ENCODE measurements around the gene CDH4. TPM values are rescaled to one million over a fixed set of nuclear protein-coding genes. Genes with fewer than 3 reads are reported as not detected.

CDH4 gene
- total RNA-seq, 1 donor from 2014 or later, result 22.3 TPM

GRCh38 chr20:61633004-61633403 is 380.9 kb downstream of the CDH4 start:
- DNase-seq, result no peak

- no peak for DNase-seq
These were observed 382.5 kb downstream of the CDH4 start for GRCh38 chr20:61634376-61635145.

GRCh38 chr20:61635721-61636455 is 383.8 kb downstream of the CDH4 start:
- no peak for DNase-seq

GRCh38 chr20:61636531-61637116 is 384.6 kb downstream of the CDH4 start:
- DNase-seq, result no peak

GRCh38 chr20:61638802-61639585 is 386.9 kb downstream of the CDH4 start:
- DNase-seq, result no peak

GRCh38 chr20:61640131-61640870 is 388.2 kb downstream of the CDH4 start:
- DNase-seq, result no peak

- no peak for DNase-seq
These were observed 388.8 kb downstream of the CDH4 start for GRCh38 chr20:61640871-61641245.

GRCh38 chr20:61643656-61644377 is 391.8 kb downstream of the CDH4 start:
- no peak for DNase-seq

- no peak for DNase-seq
These were observed 392.5 kb downstream of the CDH4 start for GRCh38 chr20:61644378-61645076.

- DNase-seq, result no peak
These were observed 393.7 kb downstream of the CDH4 start for GRCh38 chr20:61645732-61646131.

- DNase-seq, result no peak
These were observed 394.4 kb downstream of the CDH4 start for GRCh38 chr20:61646453-61646852.

GRCh38 chr20:61646986-61647385 is 394.9 kb downstream of the CDH4 start:
- DNase-seq, result no peak

GRCh38 chr20:61647702-61648101 is 395.6 kb downstream of the CDH4 start:
- no peak for DNase-seq

- no peak for DNase-seq
These were observed 397.2 kb downstream of the CDH4 start for GRCh38 chr20:61649105-61649859.

- DNase-seq, result no peak
These were observed 397.8 kb downstream of the CDH4 start for GRCh38 chr20:61649860-61650162.

GRCh38 chr20:61650912-61651733 is 399.1 kb downstream of the CDH4 start:
- no peak for DNase-seq

- DNase-seq, result no peak
These were observed 400.1 kb downstream of the CDH4 start for GRCh38 chr20:61652146-61652545.

GRCh38 chr20:61654726-61655125 is 402.7 kb downstream of the CDH4 start:
- DNase-seq, result no peak

GRCh38 chr20:61655591-61655990 is 403.5 kb downstream of the CDH4 start:
- DNase-seq, result no peak
